HT-29 (cell line): ENCODE data around the gene ZNF836. TPM values are rescaled to one million over a fixed set of nuclear protein-coding genes. Genes with fewer than 3 reads are reported as not detected.

Experiments used
- DNase-seq: peaks from one replicate; pipeline ENCODE4 v3.0.0-alpha.2; 2015; ENCODE audit warnings: low spot score
- total RNA-seq: library from RNA; depleted of rRNA; stranded (reverse); fragments of >200 nt; shearing (Covaris generic); gene quantifications from 2 replicates; pipeline ENCODE4 v1.2.3, GENCODE V29; 2014

Gene ZNF836
- total RNA-seq, 1 experiment from 2014 or later = 1.6 TPM

DNA sequence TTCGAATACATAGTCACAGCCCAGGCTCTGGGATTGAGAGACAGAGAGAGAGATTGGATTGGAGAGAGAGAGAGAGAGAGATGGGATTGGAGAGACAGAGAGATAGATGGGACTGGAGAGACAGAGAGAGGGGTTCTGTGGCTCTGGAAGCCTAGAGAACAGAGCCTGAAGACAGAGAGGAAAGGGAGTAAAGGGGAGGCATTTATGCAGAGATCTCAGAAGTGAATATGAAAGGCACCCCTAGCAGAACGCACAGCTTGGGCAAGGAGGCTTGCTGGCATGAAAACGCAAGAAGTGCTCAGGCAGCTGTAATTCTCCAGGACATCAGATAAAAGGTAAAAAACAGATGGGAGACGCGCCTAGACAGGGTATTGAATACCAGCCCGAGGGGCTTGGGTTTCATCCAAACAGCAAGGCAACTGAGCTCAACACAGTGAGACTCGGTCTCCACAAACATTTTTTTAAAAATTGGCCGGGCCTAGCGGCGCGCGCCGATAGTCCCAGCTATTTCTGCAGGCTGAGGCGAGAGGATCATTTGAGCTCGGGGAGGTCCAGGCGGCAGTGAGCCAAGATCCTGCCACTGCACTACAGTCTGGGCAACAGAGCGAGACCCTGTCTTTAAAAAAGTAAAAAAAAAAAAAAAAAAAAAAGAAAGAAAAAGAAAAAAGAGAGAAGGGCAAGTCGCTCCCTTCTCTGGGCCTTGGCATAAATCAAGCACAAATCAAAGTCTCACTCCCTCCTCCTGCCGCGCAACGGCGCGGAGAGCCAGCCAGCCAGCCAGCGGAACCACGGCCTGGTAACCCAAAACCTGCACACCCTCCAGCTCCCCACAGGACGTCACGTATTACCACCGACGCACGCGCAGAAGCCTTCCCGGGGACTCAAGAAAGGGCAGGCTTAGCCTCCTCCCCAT is 17.7 kb upstream of the ZNF836 start:
- DNase-seq = no peak

DNA sequence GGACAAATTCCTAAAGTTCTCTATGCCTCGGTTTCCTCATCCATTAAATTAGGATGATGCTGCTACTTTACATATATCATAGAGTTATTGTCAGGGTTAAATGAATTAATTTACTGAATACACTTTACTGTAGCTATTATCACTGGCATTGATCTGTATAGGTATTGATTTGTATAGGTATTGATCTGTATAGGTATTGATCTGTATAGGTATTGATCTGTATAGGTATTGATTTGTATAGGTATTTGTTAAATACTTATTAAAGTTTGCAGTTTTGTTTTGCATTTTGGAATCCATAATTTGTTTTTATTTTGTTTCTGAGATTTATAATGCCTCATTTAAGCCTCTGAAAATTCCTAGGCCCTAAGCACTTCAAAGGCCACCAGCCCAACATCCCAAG is 16.0 kb upstream of the ZNF836 start:
- DNase-seq = no peak

DNA sequence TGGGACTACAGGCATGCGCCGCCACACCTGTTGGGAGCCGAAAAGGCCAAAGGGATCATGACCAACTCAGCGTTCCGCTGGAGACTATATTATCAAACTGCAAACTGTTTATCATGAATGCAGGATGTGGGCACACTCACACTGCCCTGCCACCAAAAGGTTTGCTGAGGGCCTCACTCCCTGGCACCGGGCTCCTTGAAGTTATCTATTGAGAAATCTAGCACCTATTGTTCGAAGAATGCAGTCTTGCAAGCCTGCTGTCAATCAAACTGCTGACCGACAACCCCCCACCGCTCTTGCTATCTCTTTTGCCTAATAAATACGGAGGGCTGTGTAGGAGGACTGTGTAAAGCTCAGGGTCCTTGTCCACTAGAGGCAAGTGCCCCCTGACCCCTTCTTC is 5.2 kb upstream of the ZNF836 start:
- DNase-seq = no peak

DNA sequence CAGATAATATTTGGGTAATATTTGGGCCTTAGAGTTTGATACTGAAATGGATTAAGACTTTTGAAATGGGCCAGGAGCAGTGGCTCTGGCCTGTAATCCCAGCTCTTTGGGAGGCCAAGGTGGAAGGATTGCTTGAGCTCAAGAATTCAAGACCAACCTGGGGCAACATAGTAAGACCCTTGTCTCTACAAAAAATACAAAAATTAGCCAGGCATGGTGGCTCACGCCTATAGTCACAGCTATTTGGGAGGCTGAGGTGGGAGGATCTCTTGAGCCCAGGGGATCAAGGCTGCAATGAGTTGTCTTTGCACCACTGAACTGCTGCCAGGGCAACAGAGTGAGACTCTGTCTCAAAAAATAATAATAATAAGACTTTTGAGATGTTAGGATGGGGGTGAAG is 926 bp upstream of the ZNF836 start:
- no peak for DNase-seq

DNA sequence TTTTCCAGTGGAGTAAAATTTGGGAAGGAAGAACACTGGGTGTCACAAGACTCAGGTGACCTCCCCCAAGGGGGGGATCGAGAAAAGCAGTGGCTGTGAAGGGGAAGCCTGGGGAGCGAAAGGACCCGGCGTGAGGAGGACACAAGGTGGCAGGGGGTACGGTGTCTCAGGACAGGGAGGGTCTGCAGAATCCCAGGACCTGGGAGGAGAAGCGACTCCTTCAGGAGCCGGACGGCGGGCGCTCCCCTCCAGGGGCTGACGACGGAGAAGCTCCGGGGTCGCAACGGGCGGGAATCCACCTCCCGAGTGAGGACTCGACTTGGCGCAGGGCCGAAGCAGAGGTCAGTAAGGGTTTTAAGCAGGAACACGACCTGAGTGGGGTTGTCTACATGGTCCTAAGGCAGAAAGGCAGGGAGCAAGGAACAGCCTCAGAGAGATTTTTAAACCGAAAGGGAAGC is 529 bp downstream of the ZNF836 start:
- DNase-seq = no peak

DNA sequence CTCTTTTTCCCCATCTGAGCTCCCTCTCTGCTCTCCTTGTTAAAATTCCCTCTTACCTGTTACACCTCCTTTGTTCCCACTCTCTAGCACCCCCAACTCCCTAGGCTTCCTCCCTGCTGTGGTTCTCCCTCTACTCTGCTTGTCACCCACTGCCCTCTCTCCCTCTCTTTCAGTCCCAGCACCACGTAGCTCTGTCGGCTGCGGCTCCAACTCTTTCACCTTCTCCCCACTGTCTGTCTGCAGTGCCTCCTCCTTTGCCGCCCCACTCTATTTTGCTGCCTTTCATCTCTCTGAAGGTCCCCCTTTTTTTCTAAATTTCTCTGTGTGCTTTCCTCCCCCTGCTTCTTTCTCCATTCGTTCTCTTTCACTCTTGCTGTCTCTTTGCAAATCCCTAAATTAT is 1.1 kb downstream of the ZNF836 start:
- no peak for DNase-seq

DNA sequence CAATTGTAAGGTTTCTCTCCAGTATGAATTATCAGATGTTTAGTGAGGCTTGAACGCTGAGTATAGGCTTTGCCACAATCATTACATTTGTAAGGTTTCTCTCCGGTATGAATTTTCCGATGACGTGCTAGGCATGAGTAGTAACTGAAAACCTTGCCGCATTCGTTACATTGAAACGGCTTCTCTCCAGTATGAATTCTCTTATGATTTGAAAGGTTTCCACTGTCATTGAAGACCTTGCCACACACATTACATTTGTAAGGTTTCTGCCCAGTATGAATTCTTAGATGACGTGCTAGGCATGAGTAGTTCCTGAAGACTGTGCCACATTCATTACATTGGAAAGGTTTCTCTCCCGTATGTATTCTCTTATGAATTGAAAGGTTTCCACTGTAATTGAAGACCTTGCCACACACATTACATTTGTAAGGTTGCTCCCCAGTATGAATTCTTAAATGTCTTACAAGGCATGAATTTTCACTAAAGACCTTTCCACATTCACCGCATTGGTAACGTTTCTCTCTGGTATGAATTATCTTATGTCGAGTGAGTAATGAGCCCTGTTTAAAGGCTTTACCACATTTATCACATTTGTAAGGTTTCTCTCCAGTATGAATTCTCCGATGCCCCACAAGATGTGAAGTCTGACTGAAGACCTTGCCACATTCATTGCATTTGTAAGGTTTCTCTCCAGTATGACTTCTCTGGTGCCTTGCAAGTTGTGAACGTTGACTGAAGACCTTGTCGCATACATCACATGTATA is 15.6 kb downstream of the ZNF836 start:
- peak; percentile 5 for DNase-seq

DNA sequence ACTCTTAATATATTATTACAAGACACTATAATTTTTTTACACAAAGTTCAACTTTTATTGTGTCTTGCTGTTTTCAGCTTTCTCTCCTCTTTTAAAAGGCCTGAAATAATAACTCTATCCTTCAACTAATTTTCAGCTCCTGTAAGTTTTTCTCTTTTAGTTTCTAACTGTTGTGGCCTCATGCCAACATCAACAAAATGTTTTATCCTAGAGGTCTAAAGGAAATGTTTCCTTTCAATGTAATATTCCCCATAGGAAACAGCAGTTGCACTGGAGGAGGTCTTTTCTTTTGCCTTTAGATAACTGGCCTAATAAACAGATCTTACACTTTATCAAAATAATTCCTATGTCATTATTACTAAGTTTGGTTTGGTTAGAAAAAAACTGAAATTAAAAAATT is 23.2 kb downstream of the ZNF836 start:
- DNase-seq = no peak

DNA sequence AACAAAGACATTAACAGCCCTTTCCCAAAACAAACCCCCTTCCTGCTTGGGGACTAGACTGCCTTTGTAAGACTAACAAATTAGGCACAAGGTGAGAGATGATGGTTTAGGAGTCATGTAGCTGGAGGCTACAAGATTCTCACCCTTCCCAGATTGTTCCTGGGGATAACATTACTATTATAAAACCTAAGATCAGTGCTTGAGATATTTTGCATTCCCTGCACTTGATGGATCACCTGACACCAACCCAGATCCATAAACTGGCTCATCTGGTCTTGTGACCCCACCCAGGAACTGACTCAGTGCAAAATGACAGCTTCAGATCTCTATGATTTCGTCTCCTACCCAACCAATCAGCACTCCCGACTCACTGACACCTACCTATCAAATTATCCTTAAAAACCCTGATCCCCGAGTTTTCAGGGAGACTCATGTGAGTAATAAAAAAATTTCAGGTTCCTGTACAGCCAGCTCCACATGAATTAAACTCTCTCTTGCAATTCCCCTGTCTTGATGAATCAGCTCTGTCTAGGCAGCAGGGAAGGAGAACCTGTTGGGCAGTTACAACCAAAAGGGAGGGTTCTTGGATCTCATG is 29.3 kb downstream of the ZNF836 start:
- DNase-seq = peak; percentile 3

DNA sequence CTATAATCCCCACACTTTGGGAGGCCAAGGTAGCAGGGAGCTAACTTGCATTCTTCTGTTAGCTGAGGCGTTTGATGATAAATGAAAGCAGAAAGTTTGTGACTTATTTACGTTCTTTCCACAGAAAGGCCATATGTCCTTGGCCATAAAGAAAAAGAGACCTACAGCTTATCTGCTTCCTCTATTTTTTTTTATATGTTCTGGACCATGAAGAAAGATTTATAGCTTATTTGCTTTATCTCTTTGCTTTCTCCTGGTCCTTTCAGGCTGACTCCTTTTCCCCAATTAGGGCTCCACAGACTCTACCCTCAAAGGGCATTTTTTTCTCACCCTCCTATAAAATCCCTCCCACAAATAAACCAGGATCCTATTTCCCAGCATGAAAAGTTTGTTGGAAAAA is 30.2 kb downstream of the ZNF836 start:
- no peak for DNase-seq

DNA sequence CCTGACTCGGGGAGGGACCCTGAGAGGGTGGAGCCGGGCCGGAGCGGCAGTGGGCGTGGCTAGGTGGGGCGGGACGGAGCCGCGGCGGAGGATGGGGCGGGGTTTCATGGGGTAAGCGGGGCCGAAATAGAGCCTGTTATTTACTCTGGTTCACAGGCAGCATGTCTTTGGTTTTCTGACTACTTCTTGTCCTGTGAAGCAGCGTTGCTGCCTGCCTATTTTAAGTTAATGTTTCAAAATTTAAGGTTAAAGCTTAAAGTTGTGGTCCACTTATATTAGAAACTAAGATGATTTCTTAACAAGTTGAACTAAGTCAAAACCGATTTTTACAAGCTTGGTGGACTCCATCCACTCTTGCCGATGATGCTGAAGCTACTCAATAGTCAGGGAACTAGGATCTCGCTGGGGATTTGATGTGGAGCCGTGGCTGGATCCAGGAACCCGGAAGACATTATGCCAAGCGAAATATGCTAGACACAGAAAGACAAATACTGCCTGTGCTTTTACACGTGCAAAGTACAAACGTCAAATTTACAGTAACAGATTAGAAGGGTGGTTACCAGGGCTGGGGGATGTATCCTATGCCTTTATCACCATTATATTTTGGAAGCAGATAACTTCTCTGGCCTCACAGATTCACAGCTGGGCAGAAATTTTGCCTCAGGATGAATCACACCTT is 31.2 kb downstream of the ZNF836 start:
- DNase-seq = no peak

DNA sequence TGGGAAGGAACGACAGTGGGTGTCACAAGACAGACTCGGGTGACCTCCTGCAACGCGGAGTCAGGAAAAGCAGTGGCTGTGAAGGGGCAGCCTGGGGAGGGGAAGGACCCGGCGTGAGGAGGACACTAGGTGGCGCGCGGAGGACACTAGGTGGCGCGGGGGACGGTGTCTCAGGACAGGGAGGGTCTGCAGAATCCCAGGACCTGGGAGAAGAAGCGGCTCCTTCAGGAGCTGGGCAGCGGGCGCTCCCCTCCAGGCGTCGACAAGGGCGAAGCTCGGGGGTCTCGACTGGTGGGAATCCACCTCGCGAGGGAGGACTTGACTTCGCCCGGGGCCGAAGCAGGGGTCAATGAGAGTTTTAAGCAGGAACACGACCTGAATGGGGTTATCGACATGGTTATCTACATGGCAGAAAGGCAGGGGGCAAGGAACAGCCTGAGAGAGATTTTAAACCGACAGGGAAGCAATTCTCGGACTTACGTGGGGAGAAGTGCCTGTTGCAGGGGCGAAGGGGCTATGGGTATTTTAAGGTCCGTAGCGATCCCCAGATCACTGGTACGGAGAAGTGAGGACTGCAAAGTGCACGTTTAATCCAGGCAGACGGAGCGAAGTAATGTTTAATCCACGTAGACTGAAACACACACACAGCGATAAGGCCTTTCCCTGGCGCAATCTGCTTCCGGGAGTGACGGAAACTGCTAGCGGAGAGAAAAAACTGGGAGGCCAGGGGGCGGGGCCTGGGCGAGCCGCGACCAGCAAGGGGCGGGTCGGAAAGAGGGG is 32.0 kb downstream of the ZNF836 start, which contains the start of gene ZNF616:
ZNF616 (minus strand) TSS at position 687 of the 780 bp plus-strand sequence. CDS start 9,426 bp downstream, outside the sequence.
- DNase-seq = peak; percentile 98

DNA sequence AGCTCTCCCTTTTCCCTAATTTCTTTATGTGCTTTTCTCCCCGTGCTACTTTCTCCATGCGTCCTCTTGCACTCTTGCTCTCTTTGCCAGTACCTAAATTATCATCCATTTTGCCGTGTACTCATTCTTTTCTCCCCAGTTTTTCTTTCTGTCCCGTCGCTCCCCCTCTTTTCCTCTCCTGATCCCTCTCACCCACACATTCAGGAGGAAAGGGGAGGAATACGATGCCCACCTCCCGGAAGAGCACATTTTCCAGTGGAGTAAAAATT is 32.5 kb downstream of the ZNF836 start:
- no peak for DNase-seq

DNA sequence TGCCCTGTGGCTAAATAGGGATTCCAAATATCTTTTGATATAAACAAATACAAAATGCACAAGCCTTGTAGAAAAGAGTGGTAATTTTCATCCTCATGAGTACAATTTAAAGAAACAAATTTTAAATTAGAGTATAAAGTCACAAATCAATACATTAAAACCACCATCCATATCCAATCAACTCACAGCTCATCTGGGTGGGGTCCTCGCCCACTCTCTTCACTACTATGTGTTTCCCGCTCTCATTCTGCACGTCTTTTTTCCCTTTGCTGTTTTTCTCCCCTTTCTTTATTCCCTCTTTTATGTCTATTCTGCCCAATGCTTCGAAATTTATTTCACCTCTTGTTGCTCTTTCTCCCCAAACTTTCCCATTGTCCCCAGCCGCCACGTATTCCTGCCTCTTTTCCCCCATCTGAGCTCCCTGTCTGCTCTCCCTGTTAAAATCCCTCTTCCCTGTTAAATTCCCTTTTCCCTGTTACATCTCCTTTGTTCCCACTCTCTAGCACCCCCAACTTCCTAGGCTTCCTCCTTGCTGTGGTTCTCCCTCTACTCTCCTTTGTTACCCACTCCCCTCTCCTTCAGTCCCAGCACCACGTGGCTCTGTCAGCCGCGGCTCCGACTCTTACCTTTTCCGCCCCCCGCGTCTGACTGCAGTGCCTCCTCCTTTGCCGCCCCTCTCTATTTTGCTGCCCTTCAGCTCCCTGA is 33.0 kb downstream of the ZNF836 start:
- DNase-seq = no peak

DNA sequence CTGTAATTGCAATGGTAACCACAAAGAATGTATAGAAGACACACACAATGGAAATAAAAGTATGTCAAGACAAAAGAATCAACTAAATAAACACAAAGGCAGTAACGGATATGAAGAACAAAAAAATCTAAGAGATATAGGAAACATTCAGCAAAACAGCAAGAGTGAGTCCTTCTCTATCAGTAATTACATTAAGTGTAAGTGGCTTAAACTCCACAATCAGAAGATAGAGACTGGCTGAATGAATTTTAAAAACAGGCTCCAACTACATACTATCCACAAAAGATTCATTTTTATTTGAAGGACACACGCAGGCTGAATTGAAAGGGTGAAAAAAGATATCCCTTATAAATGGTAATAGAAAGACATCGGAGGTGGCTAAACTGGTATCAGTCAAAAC is 51.1 kb downstream of the ZNF836 start:
- DNase-seq = no peak

DNA sequence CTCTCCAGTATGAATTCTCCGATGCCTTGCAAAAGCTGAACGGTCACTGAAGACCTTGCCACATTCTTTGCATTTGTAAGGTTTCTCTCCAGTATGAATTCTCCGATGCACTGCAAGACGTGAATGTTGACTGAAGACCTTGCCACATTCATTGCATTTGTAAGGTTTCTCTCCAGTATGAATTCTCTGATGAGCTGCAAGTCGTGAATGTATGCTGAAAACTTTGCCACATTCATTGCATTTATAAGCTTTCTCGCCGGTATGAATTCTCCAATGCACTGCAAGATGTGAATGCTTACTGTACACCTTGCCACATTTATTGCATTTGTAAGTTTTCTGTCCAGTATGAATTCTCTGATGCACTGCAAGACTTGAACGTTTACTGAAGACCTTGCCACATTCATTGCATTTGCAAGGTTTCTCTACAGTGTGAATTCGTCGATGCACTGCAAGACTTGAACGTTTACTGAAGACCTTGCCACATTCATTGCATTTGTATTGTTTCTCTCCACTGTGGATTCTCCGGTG is 55.8 kb downstream of the ZNF836 start:
- DNase-seq = peak; percentile 24

DNA sequence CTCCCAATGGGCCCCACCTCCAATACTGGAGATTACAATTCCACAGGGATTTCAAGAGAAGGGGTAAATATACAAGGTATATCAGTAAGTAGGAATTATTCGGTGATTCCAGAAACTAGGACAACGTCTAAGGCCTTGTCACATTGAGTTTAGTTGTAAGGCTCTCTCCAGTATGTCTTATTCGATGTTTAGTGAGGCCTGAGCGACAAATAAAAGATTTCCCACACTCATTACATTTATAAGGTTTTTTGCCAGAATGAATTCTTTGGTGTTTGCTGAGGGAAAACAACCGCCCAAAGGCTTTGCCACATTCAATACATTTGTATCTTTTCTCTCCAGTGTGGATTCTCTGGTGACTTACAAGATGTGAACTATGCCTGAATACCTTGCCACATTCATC is 56.7 kb downstream of the ZNF836 start:
- no peak for DNase-seq

DNA sequence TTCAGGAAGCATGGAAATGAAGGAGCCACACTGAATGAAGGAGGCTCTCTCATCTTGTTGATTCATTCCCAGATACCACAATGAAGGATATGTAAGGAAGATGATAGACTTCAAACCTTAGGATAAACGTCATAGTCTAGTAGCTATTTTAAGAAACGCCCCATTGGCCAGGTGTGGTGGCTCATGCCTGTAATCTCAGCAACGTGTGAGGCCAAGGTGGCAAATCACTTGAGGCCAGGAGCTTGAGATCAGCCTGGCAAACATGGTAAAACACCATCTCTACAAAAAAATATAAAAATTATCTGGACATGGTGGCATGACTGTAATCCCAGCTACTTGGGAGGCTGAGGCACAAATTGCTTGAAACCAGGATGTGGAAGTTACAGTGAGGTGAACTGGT is 58.8 kb downstream of the ZNF836 start:
- no peak for DNase-seq

DNA sequence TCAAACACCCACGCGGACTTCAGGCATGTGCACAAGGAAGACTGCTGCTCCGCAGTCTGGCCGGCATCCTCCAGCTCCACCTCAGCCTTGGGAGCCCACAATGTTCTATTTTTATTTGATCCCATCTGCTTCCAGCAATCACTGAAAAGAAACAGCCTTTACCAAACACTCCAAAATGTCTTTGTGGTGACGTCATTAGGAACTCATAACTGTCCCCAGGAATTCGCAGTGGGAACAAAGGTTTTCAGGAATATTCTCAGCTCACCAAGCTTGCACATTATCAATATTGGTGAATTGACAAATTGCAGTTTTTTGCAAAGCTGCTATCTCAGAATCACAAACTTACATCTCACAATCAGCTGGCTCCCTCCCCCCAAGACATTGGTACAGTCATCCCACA is 60.6 kb downstream of the ZNF836 start:
- DNase-seq = no peak
